MCF 10A (cell line): ENCODE data around the gene F11R. TPM values are rescaled to one million over a fixed set of nuclear protein-coding genes. Genes with fewer than 3 reads are reported as not detected.
A peak's percentile ranks its signal among the peaks of the same experiment; 100 is the strongest.
"Not testable (repeated sequence)": the region's sequence is repeated elsewhere in the genome, so short reads cannot be mapped to it uniquely, and the experiment has no call there.

Experiments used
- BruUV-seq: library from RNA; stranded (reverse); fragments of 400-500 nt; replicated peaks from 2 replicates; lab custom pipeline; 2021; lab: Mats Ljungman, UMichigan
- CTCF ChIA-PET: fragments of 300-600 bp; sonication (Branson Sonifier 250); formaldehyde crosslinking; extraction: SDS; loops from one replicate; lab custom pipeline; 2021; ENCODE audit warnings: antibody characterized with exemption, inconsistent platforms; lab: Yijun Ruan, JAX
- POLR2A ChIA-PET: fragments of 300-600, 350-650 bp; sonication (Branson Sonifier 250); formaldehyde crosslinking; extraction: SDS; loops from one replicate; lab custom pipeline; 2020; ENCODE audit warnings: antibody characterized with exemption, inconsistent platforms; lab: Yijun Ruan, JAX
- DNase-seq: peaks from one replicate; pipeline ENCODE4 v3.0.0-alpha.2; 2018; ENCODE audit not compliant: unreplicated experiment
- H3K27ac Mint-ChIP-seq: one replicate; pipeline ENCODE4 v1.8.0; 2022; ENCODE audit warnings: mild to moderate bottlenecking, low read depth, mixed read lengths; ENCODE audit not compliant: unreplicated experiment
- H3K27me3 Mint-ChIP-seq: one replicate; pipeline ENCODE4 v1.8.0; 2022; ENCODE audit warnings: mixed read lengths; ENCODE audit not compliant: insufficient read depth, unreplicated experiment
- H3K36me3 Mint-ChIP-seq: one replicate; pipeline ENCODE4 v1.8.0; 2022; ENCODE audit warnings: mild to moderate bottlenecking, moderate library complexity, mixed read lengths; ENCODE audit not compliant: insufficient read depth, unreplicated experiment
- H3K4me1 Mint-ChIP-seq: one replicate; pipeline ENCODE4 v1.8.0; 2022; ENCODE audit warnings: mixed read lengths; ENCODE audit not compliant: insufficient read depth, unreplicated experiment
- H3K4me3 Mint-ChIP-seq: one replicate; pipeline ENCODE4 v1.8.0; 2022; ENCODE audit warnings: mild to moderate bottlenecking, moderate library complexity, mixed read lengths; ENCODE audit not compliant: unreplicated experiment
- H3K9me3 Mint-ChIP-seq: one replicate; pipeline ENCODE4 v1.8.0; 2022; ENCODE audit warnings: mixed read lengths; ENCODE audit not compliant: unreplicated experiment
- intact Hi-C: fragments of 100-400 bp; cut with micrococcal nuclease; formaldehyde crosslinking; loops from 2 replicates; pipeline ENCODE4 v1.14.1; 2022
- total RNA-seq: library from RNA; stranded (reverse); gene quantifications from 2 replicates; pipeline ENCODE4 v1.2.3, GENCODE V29; 2022
- TF ChIP-seq, protein P1 (sequence below): fragments of 200-600 bp; IDR thresholded peaks from one replicate; pipeline ENCODE4 v1.8.0; 2022; ENCODE audit warnings: antibody characterized with exemption, mild to moderate bottlenecking; ENCODE audit not compliant: unreplicated experiment

Gene F11R
- total RNA-seq, 1 experiment from 2014 or later: 73.6 TPM

GRCh38 chr1:160997323-160998038 lies 23.5 kb downstream of the F11R start:
- POLR2A ChIA-PET: interaction anchor here (0.5 to 11.7 kb wide), 15 partner anchors 16 to 1073 kb away, joined by 3 to 148 read pairs (median 4); partner anchors contain the start of genes DEDD, F11R, NIT1 and PFDN2
- peaks cover 35% of the 10 kb centered on the region for H3K4me1 Mint-ChIP-seq
- H3K27me3 Mint-ChIP-seq: no peaks in the 10 kb centered on the region
- peaks cover 57% of the 10 kb centered on the region for H3K36me3 Mint-ChIP-seq
- H3K27ac Mint-ChIP-seq: no peak overlapping the region
- TF ChIP-seq, protein P1, sequence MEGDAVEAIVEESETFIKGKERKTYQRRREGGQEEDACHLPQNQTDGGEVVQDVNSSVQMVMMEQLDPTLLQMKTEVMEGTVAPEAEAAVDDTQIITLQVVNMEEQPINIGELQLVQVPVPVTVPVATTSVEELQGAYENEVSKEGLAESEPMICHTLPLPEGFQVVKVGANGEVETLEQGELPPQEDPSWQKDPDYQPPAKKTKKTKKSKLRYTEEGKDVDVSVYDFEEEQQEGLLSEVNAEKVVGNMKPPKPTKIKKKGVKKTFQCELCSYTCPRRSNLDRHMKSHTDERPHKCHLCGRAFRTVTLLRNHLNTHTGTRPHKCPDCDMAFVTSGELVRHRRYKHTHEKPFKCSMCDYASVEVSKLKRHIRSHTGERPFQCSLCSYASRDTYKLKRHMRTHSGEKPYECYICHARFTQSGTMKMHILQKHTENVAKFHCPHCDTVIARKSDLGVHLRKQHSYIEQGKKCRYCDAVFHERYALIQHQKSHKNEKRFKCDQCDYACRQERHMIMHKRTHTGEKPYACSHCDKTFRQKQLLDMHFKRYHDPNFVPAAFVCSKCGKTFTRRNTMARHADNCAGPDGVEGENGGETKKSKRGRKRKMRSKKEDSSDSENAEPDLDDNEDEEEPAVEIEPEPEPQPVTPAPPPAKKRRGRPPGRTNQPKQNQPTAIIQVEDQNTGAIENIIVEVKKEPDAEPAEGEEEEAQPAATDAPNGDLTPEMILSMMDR: peak; percentile 44
- H3K4me3 Mint-ChIP-seq: no peak overlapping the region
- no TSS peak for BruUV-seq
- intact Hi-C loops: loop anchor here (1.0 to 2.0 kb wide), 2 partner anchors 23 to 142 kb away; partner anchors contain the start of gene F11R
- peak; percentile 74 for DNase-seq
- no peaks in the 10 kb centered on the region for H3K9me3 Mint-ChIP-seq
- CTCF ChIA-PET: interaction anchor here (0.5 to 6.3 kb wide), 48 partner anchors 9 to 1021 kb away, joined by 3 to 115 read pairs (median 6); partner anchors contain the start of genes DEDD, F11R, ITLN2 and KLHDC9

GRCh38 chr1:160996178-160996577 lies 24.8 kb downstream of the F11R start:
- CTCF ChIA-PET: interaction anchor here (0.6 to 6.3 kb wide), 19 partner anchors 9 to 230 kb away, joined by 3 to 115 read pairs (median 4); partner anchors contain the start of genes F11R, ITLN2, KLHDC9 and TOMM40L
- H3K4me3 Mint-ChIP-seq: no peak overlapping the region
- BruUV-seq: no TSS peak
- TF ChIP-seq, protein P1: no peak
- peak; percentile 70 for DNase-seq
- intact Hi-C loops: loop anchor here (2.0 kb wide), 1 partner anchor 25 kb away; the partner anchor contains the start of gene F11R
- peaks cover 30% of the 10 kb centered on the region for H3K4me1 Mint-ChIP-seq
- no peaks in the 10 kb centered on the region for H3K27me3 Mint-ChIP-seq
- no peaks in the 10 kb centered on the region for H3K9me3 Mint-ChIP-seq
- H3K27ac Mint-ChIP-seq: peak overlapping the region; percentile 70
- POLR2A ChIA-PET: interaction anchor here (0.8 to 11.7 kb wide), 15 partner anchors 10 to 281 kb away, joined by 3 to 148 read pairs (median 4); partner anchors contain the start of genes F11R, NIT1, PFDN2 and USF1
- peaks cover 48% of the 10 kb centered on the region for H3K36me3 Mint-ChIP-seq

DNA sequence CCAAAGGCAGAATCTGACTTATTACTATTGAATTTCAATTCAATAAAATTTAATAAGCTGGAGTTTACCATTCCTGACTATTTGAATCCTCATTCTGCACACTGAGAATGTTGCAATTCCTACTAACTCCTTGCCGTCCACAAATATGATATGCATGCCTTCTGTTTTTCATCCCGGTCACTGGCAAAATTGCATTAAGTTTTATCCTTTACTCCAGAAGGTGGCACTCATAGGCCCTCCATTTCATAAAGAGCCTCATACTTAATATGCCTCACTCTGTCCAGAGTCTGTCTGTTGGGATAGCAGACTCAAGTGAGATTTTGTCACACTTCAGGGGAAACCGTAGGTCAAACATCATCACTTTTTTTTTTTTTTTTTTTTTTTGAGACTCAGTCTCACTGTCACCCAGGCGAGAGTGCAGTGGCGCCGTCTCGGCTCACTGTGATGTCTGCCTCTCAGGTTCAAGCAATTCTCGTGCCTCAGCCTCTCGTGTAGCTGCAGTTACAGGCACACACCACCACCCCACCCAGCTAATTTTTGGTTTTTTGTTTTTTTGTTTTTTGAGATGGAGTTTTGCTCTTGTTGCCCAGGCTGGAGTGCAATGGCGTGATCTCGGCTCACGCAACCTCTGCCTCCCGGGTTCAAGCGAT lies 27.3 kb downstream of the F11R start:
- peak; percentile 79 for DNase-seq
- TF ChIP-seq, protein P1: peak; percentile 42
- CTCF ChIA-PET: interaction anchor here (0.6 to 6.3 kb wide), 22 partner anchors 9 to 319 kb away, joined by 3 to 115 read pairs (median 4); partner anchors contain the start of genes F11R, ITLN2 and KLHDC9
- POLR2A ChIA-PET: interaction anchor here (1.1 to 11.7 kb wide), 4 partner anchors 27 to 159 kb away, joined by 3 to 148 read pairs (median 10); partner anchors contain the start of genes F11R, KLHDC9 and USF1
- Mint-ChIP-seq H3K4me3 (no peak overlapping the region), H3K4me1 (peaks cover 30% of the 10 kb centered on the region), H3K27me3 (no peaks in the 10 kb centered on the region), H3K36me3 (peaks cover 25% of the 10 kb centered on the region), H3K9me3 (no peaks in the 10 kb centered on the region), H3K27ac (no peak overlapping the region)
- intact Hi-C loops: loop anchor here (1.0 kb wide), 4 partner anchors 52 to 146 kb away; partner anchors contain the start of gene USF1
- BruUV-seq: no TSS peak

DNA sequence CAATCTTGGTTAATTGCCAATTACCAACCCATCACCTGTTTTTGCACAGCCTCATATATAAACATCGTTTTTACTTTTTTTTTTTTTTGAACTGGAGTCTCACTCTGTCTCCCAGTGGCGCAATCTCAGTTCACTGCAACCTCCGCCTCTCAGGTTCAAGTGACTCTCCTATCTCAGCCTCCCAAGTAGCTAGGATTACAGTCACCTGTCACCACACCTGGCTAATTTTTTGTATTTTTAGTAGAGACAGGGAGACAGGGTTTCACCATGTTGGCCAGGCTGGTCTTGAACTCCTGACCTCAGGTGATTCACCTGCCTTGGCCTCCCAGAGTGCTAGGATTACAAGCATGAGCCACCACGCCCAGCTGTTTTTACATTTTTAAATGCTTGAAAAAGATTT lies 28.9 kb downstream of the F11R start:
- DNase-seq, H3K4me3 Mint-ChIP-seq, BruUV-seq, H3K9me3 Mint-ChIP-seq, H3K27ac Mint-ChIP-seq, H3K27me3 Mint-ChIP-seq, intact Hi-C loops: not testable (repeated sequence)
- POLR2A ChIA-PET: interaction anchor here (0.6 to 11.7 kb wide), 7 partner anchors 28 to 352 kb away, joined by 3 to 148 read pairs (median 3); partner anchors contain the start of genes F11R, NIT1, PFDN2 and USF1
- peaks cover 23% of the 10 kb centered on the region for H3K4me1 Mint-ChIP-seq
- CTCF ChIA-PET: interaction anchor here (0.7 to 6.6 kb wide), 18 partner anchors 9 to 266 kb away, joined by 3 to 130 read pairs (median 6); partner anchors contain the start of gene ITLN2
- peaks cover 13% of the 10 kb centered on the region for H3K36me3 Mint-ChIP-seq
